GM13977 (cell line): ENCODE data around the gene ZDHHC14.

ENCODE experiments used
- DNase-seq: peaks from one replicate; pipeline ENCODE4 v3.0.0; 2012; ENCODE audit warnings: low spot score
- CTCF ChIP-seq: IDR thresholded peaks from 2 replicates; pipeline ENCODE4 v1.5.1; 2012; ENCODE audit warnings: mild to moderate bottlenecking, control low read depth; ENCODE audit not compliant: insufficient read depth; ENCODE audit errors: extremely low read depth, missing control alignments
- in situ Hi-C: fragments of 300-500 bp; cut with MboI; formaldehyde crosslinking; loops from one replicate; pipeline ENCODE4 v1.12.0; 2022; ENCODE audit warnings: low sequenced_read_pairs, low pct_unique_long_range_greater_than_20kb, mixed read lengths, inconsistent platforms; ENCODE audit not compliant: unreplicated experiment

The ZDHHC14 gene

GRCh38 chr6:157668009-157668401 is 287.0 kb downstream of the ZDHHC14 start:
- in situ Hi-C loops = no loop called here
- TF ChIP-seq CTCF = no peak
- DNase-seq = no peak

- no peak for TF ChIP-seq CTCF
- DNase-seq = no peak
- in situ Hi-C loops = no loop called here
Measured at GRCh38 chr6:157668713-157669112, 287.7 kb downstream of the ZDHHC14 start.

- DNase-seq = no peak
- no peak for TF ChIP-seq CTCF
- in situ Hi-C loops = no loop called here
Measured at GRCh38 chr6:157669323-157669722, 288.3 kb downstream of the ZDHHC14 start.

GRCh38 chr6:157669747-157670216 is 288.8 kb downstream of the ZDHHC14 start:
- no peak for DNase-seq
- in situ Hi-C loops = loop anchor here (10.0 kb wide), 1 partner anchor 355 kb away; no protein-coding TSS in a partner anchor
- TF ChIP-seq CTCF = no peak

DNA sequence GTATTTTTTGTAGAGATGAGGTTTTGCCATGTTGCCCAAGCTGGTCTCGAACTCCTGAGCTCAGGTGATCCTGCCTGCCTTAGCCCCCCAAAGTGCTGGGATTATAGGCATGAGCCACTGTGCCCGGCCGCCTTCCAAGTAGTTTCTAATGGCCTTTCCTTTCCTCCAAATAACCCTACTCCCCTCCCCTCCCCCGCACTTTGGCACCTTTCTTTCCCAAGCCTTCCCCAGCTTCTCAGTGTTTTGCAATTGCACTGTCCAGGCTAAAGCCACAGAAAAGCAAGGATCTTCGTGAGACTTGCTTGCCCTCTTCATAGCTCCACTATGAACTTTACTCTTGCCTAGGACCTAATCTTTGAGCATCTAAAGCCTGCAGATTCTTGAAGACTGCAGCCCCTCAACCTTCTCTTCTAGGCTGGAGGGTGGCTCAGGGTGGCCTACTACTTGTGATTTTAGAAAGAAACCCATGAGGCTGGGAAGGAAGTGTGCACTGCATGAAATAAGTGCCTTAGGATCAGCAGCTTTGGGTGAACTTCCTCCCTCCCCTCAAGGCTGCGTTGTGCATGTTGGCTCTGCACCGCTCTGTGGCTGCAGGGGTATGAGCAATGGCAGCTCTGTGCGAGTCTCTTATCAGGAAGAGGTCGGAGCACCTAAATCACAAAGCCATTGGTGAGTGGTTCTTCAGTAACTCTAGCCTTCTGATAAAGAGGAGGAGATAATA is 289.6 kb downstream of the ZDHHC14 start:
- in situ Hi-C loops = loop anchor here (10.0 kb wide), 1 partner anchor 356 kb away; no protein-coding TSS in a partner anchor
- no peak for TF ChIP-seq CTCF
- no peak for DNase-seq

- in situ Hi-C loops = loop anchor here (10.0 kb wide), 1 partner anchor 358 kb away; no protein-coding TSS in a partner anchor
- TF ChIP-seq CTCF = no peak
- DNase-seq = no peak
Measured at GRCh38 chr6:157672726-157673412, 291.9 kb downstream of the ZDHHC14 start.
